ENCODE data around the gene AP5Z1. TPM values are rescaled to one million over a fixed set of nuclear protein-coding genes. Genes with fewer than 3 reads are reported as not detected.

Gene AP5Z1
- total RNA-seq, 4 donors from 2014 or later: 12.9 to 40.2 (median 14.6) TPM

GRCh38 chr7:4808565-4808964 is 33.1 kb downstream of the AP5Z1 start:
- intact Hi-C loops (cut with DNase I; ENCODE audit: low total_unique reads): no loop called here
- no peaks in the 10 kb centered on the region for H3K9me3 ChIP-seq
- no peaks in the 10 kb centered on the region for H3K27me3 ChIP-seq
- TF ChIP-seq, protein P1, sequence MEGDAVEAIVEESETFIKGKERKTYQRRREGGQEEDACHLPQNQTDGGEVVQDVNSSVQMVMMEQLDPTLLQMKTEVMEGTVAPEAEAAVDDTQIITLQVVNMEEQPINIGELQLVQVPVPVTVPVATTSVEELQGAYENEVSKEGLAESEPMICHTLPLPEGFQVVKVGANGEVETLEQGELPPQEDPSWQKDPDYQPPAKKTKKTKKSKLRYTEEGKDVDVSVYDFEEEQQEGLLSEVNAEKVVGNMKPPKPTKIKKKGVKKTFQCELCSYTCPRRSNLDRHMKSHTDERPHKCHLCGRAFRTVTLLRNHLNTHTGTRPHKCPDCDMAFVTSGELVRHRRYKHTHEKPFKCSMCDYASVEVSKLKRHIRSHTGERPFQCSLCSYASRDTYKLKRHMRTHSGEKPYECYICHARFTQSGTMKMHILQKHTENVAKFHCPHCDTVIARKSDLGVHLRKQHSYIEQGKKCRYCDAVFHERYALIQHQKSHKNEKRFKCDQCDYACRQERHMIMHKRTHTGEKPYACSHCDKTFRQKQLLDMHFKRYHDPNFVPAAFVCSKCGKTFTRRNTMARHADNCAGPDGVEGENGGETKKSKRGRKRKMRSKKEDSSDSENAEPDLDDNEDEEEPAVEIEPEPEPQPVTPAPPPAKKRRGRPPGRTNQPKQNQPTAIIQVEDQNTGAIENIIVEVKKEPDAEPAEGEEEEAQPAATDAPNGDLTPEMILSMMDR (IDR thresholded peaks at IDR 0.05): no peak
- TF ChIP-seq POLR2A (IDR thresholded peaks at IDR 0.05): no peak
- no peaks in the 10 kb centered on the region for H3K36me3 ChIP-seq
- H3K4me1 ChIP-seq: no peaks in the 10 kb centered on the region
- H3K27ac ChIP-seq: peak overlapping the region; percentile 27 to 67
- no peak for DNase-seq
- H3K4me3 ChIP-seq: no peak overlapping the region

DNA sequence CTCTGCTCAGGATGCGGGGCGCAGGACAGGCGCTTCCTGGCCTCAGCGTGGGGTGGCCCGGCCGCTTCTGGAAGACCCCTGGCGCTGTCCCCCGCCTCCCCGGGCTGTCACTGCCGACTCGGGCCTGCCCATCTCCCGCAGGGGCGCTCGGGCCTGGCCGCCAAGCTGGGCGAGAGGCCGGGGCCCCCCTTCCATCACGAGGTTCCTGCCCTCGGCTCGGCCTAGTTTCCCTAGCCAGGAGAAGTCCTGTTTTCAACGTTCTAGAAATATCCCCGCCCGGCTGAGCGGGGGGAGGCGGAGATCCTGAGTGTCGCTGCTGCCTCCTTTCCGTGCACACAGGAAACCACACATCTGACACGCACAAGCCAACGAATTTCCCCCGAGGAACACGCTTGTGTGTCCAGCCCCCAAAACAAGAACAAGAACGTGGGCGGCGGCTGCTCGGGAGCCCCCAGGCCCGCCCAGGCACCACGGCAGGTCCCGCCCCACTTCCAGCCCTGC is 33.7 kb downstream of the AP5Z1 start:
- TF ChIP-seq, protein P1 (IDR thresholded peaks at IDR 0.05): no peak
- TF ChIP-seq POLR2A (IDR thresholded peaks at IDR 0.05): no peak
- Histone ChIP-seq H3K9me3 (no peaks in the 10 kb centered on the region), H3K4me1 (no peaks in the 10 kb centered on the region), H3K36me3 (no peaks in the 10 kb centered on the region), H3K27me3 (no peaks in the 10 kb centered on the region), H3K4me3 (no peak overlapping the region), H3K27ac (peak overlapping the region in 1 of 2 donors; percentile 67)
- peak in 1 of 2 donors; percentile 34 for DNase-seq
- intact Hi-C loops (cut with DNase I; ENCODE audit: low total_unique reads): no loop called here

DNA sequence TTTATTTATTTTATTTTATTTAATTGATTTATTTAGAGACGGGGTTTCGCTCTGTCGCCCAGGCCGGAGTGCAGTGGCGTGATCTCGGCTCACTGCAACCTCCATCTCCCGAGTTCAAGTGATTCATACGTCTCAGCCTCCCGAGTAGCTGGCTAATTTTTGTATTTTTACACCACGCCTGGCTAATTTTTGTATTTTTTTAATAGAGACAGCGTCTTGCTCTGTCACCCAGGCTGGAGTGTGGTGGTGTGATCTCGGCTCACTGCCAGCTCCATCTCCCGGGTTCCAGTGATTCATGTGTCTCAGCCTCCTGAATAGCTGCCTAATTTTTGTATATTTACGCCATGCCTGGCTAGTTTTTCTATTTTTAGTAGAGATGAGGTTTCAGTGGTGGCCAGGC is 34.2 kb downstream of the AP5Z1 start:
- H3K36me3 ChIP-seq: no peaks in the 10 kb centered on the region
- H3K9me3 ChIP-seq: no peaks in the 10 kb centered on the region
- H3K4me3 ChIP-seq: no peak overlapping the region
- H3K4me1 ChIP-seq: no peaks in the 10 kb centered on the region
- DNase-seq: no peak
- intact Hi-C loops (cut with DNase I; ENCODE audit: low total_unique reads): no loop called here
- H3K27ac ChIP-seq: peak overlapping the region in 1 of 2 donors; percentile 67
- H3K27me3 ChIP-seq: no peaks in the 10 kb centered on the region
- TF ChIP-seq POLR2A (IDR thresholded peaks at IDR 0.05): no peak
- TF ChIP-seq, protein P1 (IDR thresholded peaks at IDR 0.05): no peak

GRCh38 chr7:4814433-4814832 is 39.0 kb downstream of the AP5Z1 start:
- no peaks in the 10 kb centered on the region for H3K36me3 ChIP-seq
- no peaks in the 10 kb centered on the region for H3K9me3 ChIP-seq
- H3K4me1 ChIP-seq: no peaks in the 10 kb centered on the region
- H3K4me3 ChIP-seq: no peak overlapping the region
- no peak for DNase-seq
- no peak overlapping the region for H3K27ac ChIP-seq
- H3K27me3 ChIP-seq: no peaks in the 10 kb centered on the region
- TF ChIP-seq, protein P1 (IDR thresholded peaks at IDR 0.05): no peak
- TF ChIP-seq POLR2A (IDR thresholded peaks at IDR 0.05): no peak
- intact Hi-C loops (cut with DNase I; ENCODE audit: low total_unique reads): no loop called here

DNA sequence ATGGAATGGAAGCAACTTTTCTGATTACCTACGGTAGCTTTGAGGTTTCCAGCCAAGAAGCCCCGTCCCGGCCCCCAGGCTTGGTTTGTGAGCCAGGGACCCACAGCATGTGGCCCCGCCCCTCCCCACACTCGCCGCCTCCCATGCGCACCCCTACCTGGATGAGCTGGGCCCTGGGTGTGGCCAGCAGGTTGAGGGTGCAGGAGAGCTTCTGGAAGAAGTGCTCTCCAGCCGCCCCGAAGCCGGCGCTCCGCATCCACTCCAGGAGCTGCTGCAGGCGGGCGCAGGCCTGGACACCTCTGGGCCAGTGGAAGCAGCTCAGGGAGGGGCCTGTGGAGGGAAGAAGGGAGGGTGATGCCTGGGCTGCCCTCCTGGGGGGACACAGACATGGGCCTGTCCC is 39.7 kb downstream of the AP5Z1 start:
- no peak for DNase-seq
- Histone ChIP-seq H3K9me3 (no peaks in the 10 kb centered on the region), H3K36me3 (no peaks in the 10 kb centered on the region), H3K4me3 (no peak overlapping the region), H3K27ac (no peak overlapping the region), H3K4me1 (no peaks in the 10 kb centered on the region), H3K27me3 (no peaks in the 10 kb centered on the region)
- intact Hi-C loops (cut with DNase I; ENCODE audit: low total_unique reads): no loop called here
- TF ChIP-seq, protein P1 (IDR thresholded peaks at IDR 0.05): no peak
- no peak for TF ChIP-seq POLR2A (IDR thresholded peaks at IDR 0.05)

Measured in uterus (tissue), 4 donors.